ENCODE results near the gene CXCL14.

DNA sequence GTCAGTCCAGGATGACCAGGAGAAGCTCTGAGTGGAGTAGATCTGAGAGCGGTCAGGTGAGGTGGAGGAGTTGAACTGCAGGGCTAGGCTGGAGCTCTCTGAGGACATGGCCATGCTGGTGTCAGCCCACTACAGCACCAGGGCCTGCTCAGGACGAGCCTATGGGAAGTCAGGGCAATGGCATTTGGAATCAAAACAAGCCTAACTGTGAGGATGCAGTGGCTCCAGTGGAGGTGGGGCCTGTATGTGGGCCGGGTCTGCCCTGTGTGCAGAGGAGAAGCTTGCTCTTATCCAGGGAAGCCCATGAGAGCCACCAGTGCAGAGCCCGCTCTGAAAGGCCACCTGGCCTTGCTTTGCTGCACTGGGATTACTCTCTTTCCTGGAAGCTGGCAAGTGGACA lies 11.1 kb downstream of the CXCL14 start:
- TF ChIP-seq RFX5 (IDR thresholded peaks at IDR 0.05; ENCODE audit: low read depth, low read length): no peak
- TF ChIP-seq MAZ (IDR thresholded peaks at IDR 0.05; ENCODE audit: borderline replicate concordance, low read depth, low read length): no peak
- TF ChIP-seq SMC3 (IDR thresholded peaks at IDR 0.05; ENCODE audit: low read depth, low read length): no peak
- no peak for TF ChIP-seq CTCF (conservative IDR thresholded peaks at IDR 0.05; ENCODE audit: low read depth, low read length)
- no peak for TF ChIP-seq RCOR1 (IDR thresholded peaks at IDR 0.05; ENCODE audit: insufficient replicate concordance, low read length)
- no peak for TF ChIP-seq POLR2A (IDR thresholded peaks at IDR 0.05; ENCODE audit: low read depth, low read length)
- TF ChIP-seq MAFK (IDR thresholded peaks at IDR 0.05; ENCODE audit: low read depth, low read length): no peak
- TF ChIP-seq NFE2L2 (IDR thresholded peaks at IDR 0.05; ENCODE audit: low read depth, low read length): no peak
- no peak for TF ChIP-seq CEBPB (IDR thresholded peaks at IDR 0.05; ENCODE audit: low read depth, low read length)
- no peak for TF ChIP-seq MXI1 (IDR thresholded peaks at IDR 0.05; ENCODE audit: borderline replicate concordance, low read depth, low read length)
- TF ChIP-seq, protein P1, sequence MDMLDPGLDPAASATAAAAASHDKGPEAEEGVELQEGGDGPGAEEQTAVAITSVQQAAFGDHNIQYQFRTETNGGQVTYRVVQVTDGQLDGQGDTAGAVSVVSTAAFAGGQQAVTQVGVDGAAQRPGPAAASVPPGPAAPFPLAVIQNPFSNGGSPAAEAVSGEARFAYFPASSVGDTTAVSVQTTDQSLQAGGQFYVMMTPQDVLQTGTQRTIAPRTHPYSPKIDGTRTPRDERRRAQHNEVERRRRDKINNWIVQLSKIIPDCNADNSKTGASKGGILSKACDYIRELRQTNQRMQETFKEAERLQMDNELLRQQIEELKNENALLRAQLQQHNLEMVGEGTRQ (IDR thresholded peaks at IDR 0.05; ENCODE audit: low read depth, low read length): no peak
- no peak for TF ChIP-seq RAD21 (IDR thresholded peaks at IDR 0.05; ENCODE audit: low read length)
- TF ChIP-seq BHLHE40 (IDR thresholded peaks at IDR 0.05; ENCODE audit: low read depth, low read length): no peak
- TF ChIP-seq FOS (IDR thresholded peaks at IDR 0.05; ENCODE audit: low read depth, low read length): no peak

Data from IMR-90 (cell line).